Choroid plexus epithelial cell (primary cell): Measurements from ENCODE around the gene C2orf80.
"Not testable (repeated sequence)": the region's sequence is repeated elsewhere in the genome, so short reads cannot be mapped to it uniquely, and the experiment has no call there.

Experiments used
- DNase-seq: peaks from one replicate; pipeline ENCODE4 v3.0.0-alpha.2; 2010; ENCODE audit warnings: low read depth
- H3K4me3 ChIP-seq: 2 replicates; pipeline ENCODE4 v1.5.1; 2011; ENCODE audit warnings: low read depth, mild to moderate bottlenecking, control low read depth, low read length, moderate library complexity
- TF ChIP-seq, protein P1 (sequence below): conservative IDR thresholded peaks from 2 replicates; pipeline ENCODE4 v1.5.1; 2011; ENCODE audit warnings: low read depth, mild to moderate bottlenecking, control low read depth, inconsistent platforms, low read length, moderate library complexity

The C2orf80 gene

DNA sequence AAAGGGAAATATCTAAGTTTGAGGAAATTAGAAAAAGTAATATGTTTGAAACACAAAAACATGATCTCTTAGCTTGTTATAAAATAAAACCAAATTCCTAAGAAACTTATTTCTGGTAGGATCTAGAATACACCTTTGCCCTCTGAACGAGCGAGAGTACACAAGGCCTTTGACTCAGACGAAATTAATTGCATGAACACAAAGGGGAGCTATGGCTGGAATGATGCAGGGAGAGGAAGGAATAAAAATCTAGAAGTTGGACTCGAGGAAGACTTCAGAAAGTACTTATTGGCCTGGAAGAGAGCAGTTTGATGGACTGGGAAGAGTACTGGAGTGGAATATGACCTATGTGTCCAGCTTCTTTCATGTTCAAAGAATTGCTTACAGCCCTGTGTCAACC lies 64.6 kb downstream of the C2orf80 start:
- no peak for DNase-seq
- no peak overlapping the region for H3K4me3 ChIP-seq
- TF ChIP-seq, protein P1, sequence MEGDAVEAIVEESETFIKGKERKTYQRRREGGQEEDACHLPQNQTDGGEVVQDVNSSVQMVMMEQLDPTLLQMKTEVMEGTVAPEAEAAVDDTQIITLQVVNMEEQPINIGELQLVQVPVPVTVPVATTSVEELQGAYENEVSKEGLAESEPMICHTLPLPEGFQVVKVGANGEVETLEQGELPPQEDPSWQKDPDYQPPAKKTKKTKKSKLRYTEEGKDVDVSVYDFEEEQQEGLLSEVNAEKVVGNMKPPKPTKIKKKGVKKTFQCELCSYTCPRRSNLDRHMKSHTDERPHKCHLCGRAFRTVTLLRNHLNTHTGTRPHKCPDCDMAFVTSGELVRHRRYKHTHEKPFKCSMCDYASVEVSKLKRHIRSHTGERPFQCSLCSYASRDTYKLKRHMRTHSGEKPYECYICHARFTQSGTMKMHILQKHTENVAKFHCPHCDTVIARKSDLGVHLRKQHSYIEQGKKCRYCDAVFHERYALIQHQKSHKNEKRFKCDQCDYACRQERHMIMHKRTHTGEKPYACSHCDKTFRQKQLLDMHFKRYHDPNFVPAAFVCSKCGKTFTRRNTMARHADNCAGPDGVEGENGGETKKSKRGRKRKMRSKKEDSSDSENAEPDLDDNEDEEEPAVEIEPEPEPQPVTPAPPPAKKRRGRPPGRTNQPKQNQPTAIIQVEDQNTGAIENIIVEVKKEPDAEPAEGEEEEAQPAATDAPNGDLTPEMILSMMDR, result no peak

GRCh38 chr2:208124013-208124715 lies 65.7 kb downstream of the C2orf80 start, which contains the start of gene CRYGD:
Gene CRYGD (minus strand): TSS chr2:208124524. CDS start chr2:208124473, 51 bp downstream.
- not testable (repeated sequence) for H3K4me3 ChIP-seq

GRCh38 chr2:208122248-208122647 lies 67.6 kb downstream of the C2orf80 start:
- no peak for DNase-seq
- H3K4me3 ChIP-seq, result no peak overlapping the region
- TF ChIP-seq, protein P1, result no peak

More at GRCh38 chr2:208124013-208124715, 65.7 kb downstream of the C2orf80 start, which contains the start of gene CRYGD:
- not testable (repeated sequence) for DNase-seq

DNA sequence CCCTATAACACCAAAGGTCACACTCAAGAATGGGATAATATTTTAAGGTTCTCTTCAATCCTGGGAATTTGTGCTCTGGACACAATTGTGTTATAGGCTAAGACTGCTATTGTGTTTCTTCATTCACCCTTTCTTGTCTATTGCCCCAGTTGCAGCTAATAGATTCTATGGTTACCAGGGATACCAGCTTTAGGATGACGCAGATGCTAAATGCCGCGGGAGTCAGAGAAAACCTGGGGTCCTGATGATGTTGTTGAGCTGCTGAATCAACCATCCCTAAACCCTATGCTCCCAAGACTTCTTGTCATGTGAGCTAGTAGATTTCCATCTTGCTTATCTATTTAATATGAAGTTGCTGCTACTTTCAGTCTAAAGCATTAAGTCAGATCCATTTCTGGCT lies 70.9 kb downstream of the C2orf80 start:
- TF ChIP-seq, protein P1, result no peak
- no peak overlapping the region for H3K4me3 ChIP-seq
- DNase-seq, result no peak

- H3K4me3 ChIP-seq, DNase-seq: not testable (repeated sequence)
Observed at GRCh38 chr2:208117390-208117789, 72.4 kb downstream of the C2orf80 start.
